DMS79 treated with DMSO at 0.1 percent for 48 hours (cell line): Measurements from ENCODE around the gene RIIAD1.
"Not testable (repeated sequence)": the region's sequence is repeated elsewhere in the genome, so short reads cannot be mapped to it uniquely, and the experiment has no call there.

Source experiments
- DNase-seq: peaks from one replicate; lab custom pipeline; 2025; lab: John Stamatoyannopoulos, UW

The RIIAD1 gene

GRCh38 chr1:151720974-151721787 lies at the start of gene RIIAD1:
Gene RIIAD1, plus strand, starts transcription at chr1:151721522. Its CDS starts 15 bp downstream, at chr1:151721537.
- DNase-seq, result peak; percentile 17

DNA sequence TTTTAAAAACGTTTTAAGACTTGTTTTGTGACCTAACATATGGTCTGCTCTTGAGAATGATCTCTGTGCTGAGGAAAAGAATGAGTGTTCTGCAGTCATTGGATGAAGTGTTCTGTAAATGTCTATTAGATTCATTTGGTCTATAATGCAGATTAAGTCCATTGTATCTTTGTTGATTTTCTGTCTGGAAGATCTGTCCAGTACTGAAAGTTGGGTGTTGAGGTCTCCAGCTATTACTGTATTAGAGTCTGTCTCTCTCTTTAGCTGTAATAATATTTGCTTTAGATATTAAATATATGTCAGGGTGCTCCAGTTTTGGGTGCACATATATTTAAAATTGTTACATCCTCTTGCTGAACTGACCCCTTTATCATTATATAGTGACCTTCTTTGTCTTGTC lies 47.9 kb upstream of the RIIAD1 start:
- DNase-seq, result no peak

DNA sequence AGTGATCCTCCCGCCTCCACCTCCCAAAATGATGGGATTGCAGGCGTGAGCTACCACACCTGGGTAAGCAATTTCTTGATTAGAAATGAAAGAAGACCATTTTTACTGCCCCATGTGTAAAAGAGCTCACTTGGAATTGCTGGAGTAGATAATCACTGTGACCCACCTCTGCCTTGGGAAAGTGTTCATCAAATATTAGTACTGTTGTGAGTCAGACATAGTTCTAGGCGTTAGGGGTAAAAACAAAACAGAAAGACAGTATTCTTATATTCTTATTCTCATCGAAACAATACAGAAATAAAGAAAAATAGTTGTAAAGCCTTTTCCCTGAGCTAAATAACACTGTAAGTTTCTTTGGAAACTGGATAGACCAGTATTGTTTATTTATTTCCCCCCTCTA lies 40.9 kb upstream of the RIIAD1 start:
- DNase-seq, result no peak

- no peak for DNase-seq
Measured at GRCh38 chr1:151680826-151681225, 40.5 kb upstream of the RIIAD1 start.

DNA sequence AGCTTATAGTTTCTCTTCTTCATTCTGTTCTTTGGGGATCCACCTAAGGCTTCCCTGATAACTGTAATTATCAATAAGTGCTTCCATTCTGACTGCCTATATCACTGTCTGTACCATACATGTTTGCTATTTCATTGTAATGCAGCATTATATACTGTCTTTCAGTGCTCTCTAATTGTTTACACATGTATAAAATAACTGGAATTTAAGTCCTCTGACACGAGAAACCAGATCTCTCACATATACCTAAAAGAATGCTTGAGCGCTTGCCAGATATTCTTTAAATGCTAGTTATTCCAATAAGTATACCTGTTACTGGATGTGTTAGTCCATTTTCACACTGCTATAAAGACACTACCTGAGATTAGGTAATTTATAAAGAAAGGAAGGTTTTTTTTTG lies 39.4 kb upstream of the RIIAD1 start:
- DNase-seq, result no peak

- DNase-seq, result not testable (repeated sequence)
Measured at GRCh38 chr1:151682901-151683300, 38.4 kb upstream of the RIIAD1 start.

DNA sequence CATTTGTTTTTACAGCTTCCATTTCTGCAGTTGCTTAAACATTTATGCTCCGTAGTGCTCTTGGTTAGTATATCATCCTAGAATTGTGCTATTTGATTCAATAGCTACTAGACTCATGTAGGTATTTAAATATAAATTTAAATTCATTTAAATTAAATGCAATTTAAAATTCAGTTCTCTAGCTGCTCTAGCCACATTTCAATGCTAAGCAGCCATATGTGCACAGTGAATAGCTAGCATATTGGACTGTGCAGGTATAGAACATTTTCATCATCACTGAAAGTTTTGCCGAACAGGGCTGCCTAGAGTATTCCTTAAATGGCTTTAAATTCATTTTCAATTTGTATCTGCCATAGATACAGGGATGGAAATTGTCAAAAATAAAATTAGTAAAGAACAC lies 37.2 kb upstream of the RIIAD1 start:
- no peak for DNase-seq

GRCh38 chr1:151686561-151686960 lies 34.8 kb upstream of the RIIAD1 start:
- no peak for DNase-seq

DNA sequence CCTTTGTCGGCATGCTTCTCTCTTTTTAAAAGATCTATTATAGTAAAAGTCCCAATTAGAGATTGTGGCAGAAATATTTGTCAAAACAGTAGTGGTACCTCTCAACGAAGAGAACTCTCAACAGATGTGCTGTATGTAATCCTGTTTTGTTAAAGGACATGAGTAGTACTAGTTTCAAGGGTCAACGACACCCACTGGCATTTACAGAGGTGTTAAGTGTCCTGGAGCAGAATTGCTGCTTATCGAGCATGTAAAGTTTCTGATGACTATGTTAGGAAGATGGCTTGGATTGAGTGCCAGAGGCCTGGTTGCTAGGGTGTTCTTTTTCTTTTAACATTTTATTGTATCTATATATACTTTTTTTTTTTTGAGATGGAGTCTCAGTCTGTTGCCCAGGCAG lies 31.8 kb upstream of the RIIAD1 start:
- DNase-seq, result no peak

GRCh38 chr1:151692226-151692625 lies 29.1 kb upstream of the RIIAD1 start:
- DNase-seq, result no peak

DNA sequence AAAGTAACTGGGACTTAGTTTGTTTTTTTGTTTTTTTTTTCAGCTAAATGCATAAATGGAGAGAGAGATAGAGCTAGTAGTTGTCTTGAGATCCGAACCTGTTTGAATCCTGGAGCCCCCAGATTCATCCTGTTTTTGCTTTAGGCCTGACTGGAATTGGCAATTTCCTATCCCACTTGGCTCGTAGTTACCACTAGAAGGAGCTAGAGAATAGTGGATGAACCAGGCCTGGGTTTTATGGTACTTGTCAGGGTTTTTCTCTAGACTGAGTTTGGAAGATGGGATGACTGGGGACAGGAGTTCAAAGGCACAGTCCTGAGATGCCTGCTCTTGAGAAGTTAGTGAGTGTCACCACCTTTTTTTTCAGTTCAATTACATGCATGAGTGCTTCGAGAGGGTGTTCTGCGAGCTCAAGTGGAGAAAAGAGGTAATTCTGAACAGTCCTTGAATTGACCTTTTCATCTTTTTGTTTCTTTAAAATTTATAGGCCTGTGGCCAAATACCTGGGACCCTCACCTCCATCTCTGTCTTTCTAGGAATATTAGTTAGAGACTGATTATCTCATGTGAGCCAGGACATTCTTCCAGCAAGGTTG lies 28.2 kb upstream of the RIIAD1 start:
- DNase-seq, result peak; percentile 72

DNA sequence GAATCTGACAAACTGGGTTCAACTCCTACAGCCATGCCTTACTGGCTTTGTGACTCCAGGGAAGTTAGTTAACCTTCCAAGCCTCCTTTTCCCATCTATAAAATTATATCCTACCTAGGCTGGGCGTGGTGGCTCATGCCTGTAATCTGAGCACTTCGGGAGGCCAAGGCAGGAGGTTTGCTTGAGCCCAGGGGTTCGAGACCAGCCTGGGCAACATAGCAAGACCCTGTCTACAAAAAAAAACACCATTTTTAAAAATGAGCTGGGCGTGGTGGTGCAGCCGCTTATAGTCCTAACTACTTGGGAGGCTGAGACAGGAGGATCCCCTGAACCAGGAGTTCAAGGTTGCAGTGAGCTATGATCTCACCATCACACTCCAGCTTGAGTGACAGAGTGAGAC lies 19.8 kb upstream of the RIIAD1 start:
- no peak for DNase-seq

- no peak for DNase-seq
Measured at GRCh38 chr1:151702936-151703335, 18.4 kb upstream of the RIIAD1 start.

- DNase-seq, result no peak
Measured at GRCh38 chr1:151703813-151704212, 17.5 kb upstream of the RIIAD1 start.

GRCh38 chr1:151704246-151704645 lies 17.1 kb upstream of the RIIAD1 start:
- no peak for DNase-seq

DNA sequence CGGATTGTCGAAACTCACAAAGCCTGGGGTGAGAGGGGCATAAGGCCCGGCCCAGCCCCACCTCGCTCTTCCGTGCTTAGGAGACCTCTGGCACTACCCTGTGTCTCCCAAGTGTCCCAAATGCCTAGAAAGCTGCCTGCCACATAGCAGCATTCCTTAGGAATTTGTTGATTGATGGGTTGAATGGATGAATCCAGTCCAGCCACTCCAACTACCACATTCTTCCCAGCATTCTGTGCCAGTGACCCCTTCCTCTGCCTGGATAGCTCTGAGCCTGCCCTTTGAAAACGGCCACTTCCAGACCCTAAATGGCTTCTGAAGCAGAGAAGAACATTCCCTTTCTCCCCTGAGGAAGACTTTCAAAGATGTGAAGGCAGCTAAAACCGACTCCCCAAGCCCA lies 16.2 kb upstream of the RIIAD1 start:
- no peak for DNase-seq

GRCh38 chr1:151705753-151706463 lies 15.4 kb upstream of the RIIAD1 start:
- DNase-seq, result no peak

- DNase-seq, result no peak
Measured at GRCh38 chr1:151706464-151707415, 14.6 kb upstream of the RIIAD1 start.

- no peak for DNase-seq
Measured at GRCh38 chr1:151707541-151708065, 13.7 kb upstream of the RIIAD1 start.

DNA sequence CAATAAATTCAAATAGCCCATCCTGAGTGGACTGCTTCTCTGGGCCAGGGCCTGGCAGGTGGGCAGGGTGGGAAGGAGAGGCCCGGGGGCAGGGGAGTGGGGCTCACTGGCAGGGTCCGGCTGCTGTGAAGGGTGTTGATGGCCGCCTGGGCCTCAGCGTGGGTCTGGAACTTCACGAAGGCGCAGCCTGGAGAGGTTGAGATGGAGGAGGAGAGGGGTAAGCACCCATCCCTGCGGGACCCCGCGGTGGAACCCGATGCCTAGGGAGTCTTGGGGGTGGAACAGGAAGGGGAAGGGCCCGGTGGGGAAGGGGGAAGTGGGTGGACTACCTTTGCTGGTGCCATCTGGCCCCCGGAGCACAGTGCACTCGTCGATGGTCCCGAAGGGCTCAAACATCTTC lies 12.4 kb upstream of the RIIAD1 start:
- no peak for DNase-seq

DNA sequence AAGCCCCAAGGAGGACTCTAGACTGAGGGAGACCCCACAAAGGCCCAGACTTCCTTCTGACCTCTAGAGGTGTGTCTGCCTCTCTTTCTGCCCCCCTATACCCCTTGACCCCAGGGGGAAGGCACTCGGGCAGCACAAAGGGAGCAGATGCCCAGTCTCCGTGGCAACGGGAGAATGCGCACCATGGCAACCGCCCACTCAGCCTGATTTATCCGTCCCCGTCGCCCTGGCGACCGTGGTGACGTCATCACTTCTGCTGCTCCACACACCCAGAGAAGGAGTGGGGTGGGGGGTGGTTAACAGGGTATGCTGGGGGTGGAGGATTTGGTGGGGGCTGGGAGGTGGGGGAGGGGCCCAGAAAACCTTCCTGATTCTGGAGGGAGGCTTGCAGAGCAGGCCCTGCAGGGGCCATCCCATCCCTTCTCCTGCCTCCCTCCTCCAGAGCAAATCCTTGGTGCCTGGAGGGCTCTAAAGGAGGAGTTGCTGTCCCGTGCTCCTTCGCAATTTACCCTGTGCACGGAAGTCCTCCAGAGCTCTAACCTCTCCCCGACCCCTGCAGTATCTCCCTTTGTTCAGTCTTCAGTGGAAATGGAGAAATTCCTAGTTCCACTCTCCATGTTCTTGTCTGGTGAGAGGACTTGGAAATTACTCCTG lies 11.0 kb upstream of the RIIAD1 start:
- DNase-seq, result peak; percentile 12
